ENCODE measurements around the gene OBSCN. TPM values are rescaled to one million over a fixed set of nuclear protein-coding genes. Genes with fewer than 3 reads are reported as not detected.

Gene OBSCN
- total and polyA plus RNA-seq, 2 of the 13 experiments (the other 11 are each of a cell fraction or from before 2014, with no cell fraction given): 0.20 TPM

- TF ChIP-seq ATF2 (CRISPR knock-in tag; IDR thresholded peaks at IDR 0.05) (peak; percentile 99), SNAI1 (CRISPR knock-in tag; IDR thresholded peaks at IDR 0.05; ENCODE audit: borderline replicate concordance) (no peak), ZFYVE20 (CRISPR knock-in tag; IDR thresholded peaks at IDR 0.05; ENCODE audit: borderline replicate concordance, low read depth) (peak; percentile 79; the same call in 1 of the 2 replicates), SIN3A (IDR thresholded peaks at IDR 0.05; ENCODE audit: borderline replicate concordance, low read depth, low read length) (no peak; the same call in 1 of the 2 replicates), ZNF75D (CRISPR knock-in tag; IDR thresholded peaks at IDR 0.05; ENCODE audit: borderline replicate concordance) (no peak), NKX3-1 (CRISPR knock-in tag; IDR thresholded peaks at IDR 0.05) (no peak), NR0B2 (CRISPR knock-in tag; IDR thresholded peaks at IDR 0.05) (no peak), ZBTB46 (CRISPR knock-in tag; IDR thresholded peaks at IDR 0.05; ENCODE audit: borderline replicate concordance) (no peak), HMG20B (CRISPR knock-in tag; conservative IDR thresholded peaks at IDR 0.05) (no peak), EEA1 (CRISPR knock-in tag; IDR thresholded peaks at IDR 0.05; ENCODE audit: borderline replicate concordance) (no peak; the same call in 1 of the 2 replicates), CCAR2 (optimal IDR thresholded peaks at IDR 0.05; ENCODE audit: low read depth, low read length) (no peak), ZNF446 (CRISPR knock-in tag; IDR thresholded peaks at IDR 0.05) (no peak), SOX6 (IDR thresholded peaks at IDR 0.05) (no peak), SOX6 (CRISPR knock-in tag; IDR thresholded peaks at IDR 0.05) (no peak; the same call in none of the 2 replicates), ZNF264 (CRISPR knock-in tag; IDR thresholded peaks at IDR 0.05) (no peak), NFRKB (IDR thresholded peaks at IDR 0.05) (no peak), WIZ (CRISPR knock-in tag; IDR thresholded peaks at IDR 0.05) (no peak), RFX1 (IDR thresholded peaks at IDR 0.05) (no peak), CBX5 (CRISPR knock-in tag; IDR thresholded peaks at IDR 0.05; ENCODE audit: borderline replicate concordance) (no peak), ZZZ3 (CRISPR knock-in tag; IDR thresholded peaks at IDR 0.05; ENCODE audit: borderline replicate concordance) (peak; percentile 61; the same call in 1 of the 2 replicates)
- TF ChIP-seq, protein P1, sequence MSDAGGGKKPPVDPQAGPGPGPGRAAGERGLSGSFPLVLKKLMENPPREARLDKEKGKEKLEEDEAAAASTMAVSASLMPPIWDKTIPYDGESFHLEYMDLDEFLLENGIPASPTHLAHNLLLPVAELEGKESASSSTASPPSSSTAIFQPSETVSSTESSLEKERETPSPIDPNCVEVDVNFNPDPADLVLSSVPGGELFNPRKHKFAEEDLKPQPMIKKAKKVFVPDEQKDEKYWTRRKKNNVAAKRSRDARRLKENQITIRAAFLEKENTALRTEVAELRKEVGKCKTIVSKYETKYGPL (CRISPR knock-in tag; IDR thresholded peaks at IDR 0.05): no peak
- TF ChIP-seq, protein P2, sequence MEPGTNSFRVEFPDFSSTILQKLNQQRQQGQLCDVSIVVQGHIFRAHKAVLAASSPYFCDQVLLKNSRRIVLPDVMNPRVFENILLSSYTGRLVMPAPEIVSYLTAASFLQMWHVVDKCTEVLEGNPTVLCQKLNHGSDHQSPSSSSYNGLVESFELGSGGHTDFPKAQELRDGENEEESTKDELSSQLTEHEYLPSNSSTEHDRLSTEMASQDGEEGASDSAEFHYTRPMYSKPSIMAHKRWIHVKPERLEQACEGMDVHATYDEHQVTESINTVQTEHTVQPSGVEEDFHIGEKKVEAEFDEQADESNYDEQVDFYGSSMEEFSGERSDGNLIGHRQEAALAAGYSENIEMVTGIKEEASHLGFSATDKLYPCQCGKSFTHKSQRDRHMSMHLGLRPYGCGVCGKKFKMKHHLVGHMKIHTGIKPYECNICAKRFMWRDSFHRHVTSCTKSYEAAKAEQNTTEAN (CRISPR knock-in tag; conservative IDR thresholded peaks at IDR 0.05): no peak
- TF ChIP-seq, protein P3, sequence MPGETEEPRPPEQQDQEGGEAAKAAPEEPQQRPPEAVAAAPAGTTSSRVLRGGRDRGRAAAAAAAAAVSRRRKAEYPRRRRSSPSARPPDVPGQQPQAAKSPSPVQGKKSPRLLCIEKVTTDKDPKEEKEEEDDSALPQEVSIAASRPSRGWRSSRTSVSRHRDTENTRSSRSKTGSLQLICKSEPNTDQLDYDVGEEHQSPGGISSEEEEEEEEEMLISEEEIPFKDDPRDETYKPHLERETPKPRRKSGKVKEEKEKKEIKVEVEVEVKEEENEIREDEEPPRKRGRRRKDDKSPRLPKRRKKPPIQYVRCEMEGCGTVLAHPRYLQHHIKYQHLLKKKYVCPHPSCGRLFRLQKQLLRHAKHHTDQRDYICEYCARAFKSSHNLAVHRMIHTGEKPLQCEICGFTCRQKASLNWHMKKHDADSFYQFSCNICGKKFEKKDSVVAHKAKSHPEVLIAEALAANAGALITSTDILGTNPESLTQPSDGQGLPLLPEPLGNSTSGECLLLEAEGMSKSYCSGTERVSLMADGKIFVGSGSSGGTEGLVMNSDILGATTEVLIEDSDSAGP (CRISPR knock-in tag; IDR thresholded peaks at IDR 0.05; ENCODE audit: borderline replicate concordance): 0 out of 2 replicates have a peak, but pooled peaks have one; percentile 38
Observed at GRCh38 chr1:228165372-228166169, 42.3 kb upstream of the OBSCN start, which contains the start of gene IBA57 (continued).
